WI38 (cell line): ENCODE measurements around the gene TEAD1.

Source experiments
- H3K4me3 ChIP-seq: 2 replicates; pipeline ENCODE4 v1.5.1; 2011; ENCODE audit warnings: low read depth, mild to moderate bottlenecking, control low read depth, low read length
- TF ChIP-seq, protein P1 (sequence below): IDR thresholded peaks from 2 replicates; pipeline ENCODE4 v1.5.1; 2012; ENCODE audit warnings: low read depth, mild to moderate bottlenecking, control low read depth, low read length

TEAD1 gene

DNA sequence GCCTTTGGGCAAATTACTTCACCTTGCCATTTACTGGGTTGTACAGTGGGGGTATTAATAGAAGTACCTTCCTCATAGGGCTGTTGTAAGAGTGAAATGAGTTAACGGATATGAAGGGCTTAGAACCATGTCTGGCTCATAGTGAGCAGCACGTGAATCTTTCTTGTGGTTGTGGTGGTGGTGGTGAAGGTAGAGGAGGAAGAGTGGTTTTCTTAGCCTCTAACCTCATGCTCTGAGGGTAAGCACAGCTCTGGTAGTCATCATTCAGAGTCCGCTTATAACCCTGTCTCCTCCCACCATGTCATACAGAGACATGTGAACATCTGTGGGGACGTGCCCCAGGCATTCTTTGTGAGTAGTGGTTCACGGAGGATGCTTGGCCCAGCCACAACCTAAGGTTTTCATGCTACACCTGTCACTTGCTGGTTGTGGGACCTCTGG is 43.6 kb downstream of the TEAD1 start:
- TF ChIP-seq, protein P1, sequence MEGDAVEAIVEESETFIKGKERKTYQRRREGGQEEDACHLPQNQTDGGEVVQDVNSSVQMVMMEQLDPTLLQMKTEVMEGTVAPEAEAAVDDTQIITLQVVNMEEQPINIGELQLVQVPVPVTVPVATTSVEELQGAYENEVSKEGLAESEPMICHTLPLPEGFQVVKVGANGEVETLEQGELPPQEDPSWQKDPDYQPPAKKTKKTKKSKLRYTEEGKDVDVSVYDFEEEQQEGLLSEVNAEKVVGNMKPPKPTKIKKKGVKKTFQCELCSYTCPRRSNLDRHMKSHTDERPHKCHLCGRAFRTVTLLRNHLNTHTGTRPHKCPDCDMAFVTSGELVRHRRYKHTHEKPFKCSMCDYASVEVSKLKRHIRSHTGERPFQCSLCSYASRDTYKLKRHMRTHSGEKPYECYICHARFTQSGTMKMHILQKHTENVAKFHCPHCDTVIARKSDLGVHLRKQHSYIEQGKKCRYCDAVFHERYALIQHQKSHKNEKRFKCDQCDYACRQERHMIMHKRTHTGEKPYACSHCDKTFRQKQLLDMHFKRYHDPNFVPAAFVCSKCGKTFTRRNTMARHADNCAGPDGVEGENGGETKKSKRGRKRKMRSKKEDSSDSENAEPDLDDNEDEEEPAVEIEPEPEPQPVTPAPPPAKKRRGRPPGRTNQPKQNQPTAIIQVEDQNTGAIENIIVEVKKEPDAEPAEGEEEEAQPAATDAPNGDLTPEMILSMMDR = no peak
- no peak overlapping the region for H3K4me3 ChIP-seq

DNA sequence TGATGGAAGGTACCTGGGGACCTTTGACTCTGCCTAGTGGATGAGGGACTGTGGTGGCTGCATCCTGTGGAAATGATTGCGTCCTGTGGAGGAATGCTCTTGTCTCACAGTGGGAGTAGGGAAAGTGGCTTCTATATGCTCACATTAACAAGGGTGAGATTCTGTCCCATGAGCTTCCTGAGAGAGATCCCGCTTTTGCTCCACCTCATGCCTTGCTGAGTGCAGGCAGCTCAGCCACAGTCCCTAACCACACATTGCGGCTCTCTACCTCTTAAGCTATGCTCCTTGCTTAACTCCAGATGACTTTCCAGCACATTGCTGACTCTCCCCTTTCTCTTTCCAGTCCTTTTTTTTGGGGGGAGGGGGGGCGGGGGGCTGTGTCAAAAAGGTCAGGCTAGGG is 45.0 kb downstream of the TEAD1 start:
- TF ChIP-seq, protein P1 = no peak

DNA sequence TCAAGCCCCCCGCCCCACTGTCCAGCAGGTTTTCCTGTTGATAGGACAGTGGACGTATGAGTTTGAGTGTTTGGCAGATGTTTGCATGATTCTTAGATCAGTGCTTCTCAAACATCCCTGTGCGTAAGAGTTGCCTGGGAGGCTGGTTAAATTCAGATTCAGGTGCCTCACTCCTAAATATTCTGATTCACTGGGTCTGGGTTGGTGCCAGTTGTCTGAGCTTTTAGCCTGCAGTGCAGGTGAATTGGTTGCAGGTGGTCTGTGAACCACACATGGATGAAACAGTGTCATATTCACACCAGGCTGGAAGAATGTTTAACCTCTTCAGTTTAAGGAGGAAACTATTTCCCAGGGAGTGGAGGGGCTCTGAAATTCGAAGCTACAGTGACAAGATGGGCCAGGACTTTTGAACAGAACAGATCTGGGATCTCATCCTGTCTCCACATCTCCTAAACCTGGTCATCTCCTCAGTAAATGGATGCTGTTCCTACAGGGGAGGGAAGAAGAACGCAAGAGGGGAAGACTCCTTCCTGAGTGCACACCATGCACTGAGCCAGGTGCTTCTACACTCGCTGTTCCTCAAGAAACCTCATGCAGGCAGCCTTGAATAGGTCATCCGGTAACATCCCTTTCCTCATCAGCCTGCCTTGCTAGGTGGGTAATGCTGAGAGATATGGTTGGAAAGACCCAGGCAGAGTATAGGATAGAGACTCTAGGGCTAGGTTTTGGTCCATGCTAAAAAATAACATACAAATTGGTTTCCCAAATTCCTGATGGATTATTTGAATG is 47.8 kb downstream of the TEAD1 start:
- no peak overlapping the region for H3K4me3 ChIP-seq
- TF ChIP-seq, protein P1 = no peak

More for the DNA sequence above, 45.0 kb downstream of the TEAD1 start:
- no peak overlapping the region for H3K4me3 ChIP-seq

DNA sequence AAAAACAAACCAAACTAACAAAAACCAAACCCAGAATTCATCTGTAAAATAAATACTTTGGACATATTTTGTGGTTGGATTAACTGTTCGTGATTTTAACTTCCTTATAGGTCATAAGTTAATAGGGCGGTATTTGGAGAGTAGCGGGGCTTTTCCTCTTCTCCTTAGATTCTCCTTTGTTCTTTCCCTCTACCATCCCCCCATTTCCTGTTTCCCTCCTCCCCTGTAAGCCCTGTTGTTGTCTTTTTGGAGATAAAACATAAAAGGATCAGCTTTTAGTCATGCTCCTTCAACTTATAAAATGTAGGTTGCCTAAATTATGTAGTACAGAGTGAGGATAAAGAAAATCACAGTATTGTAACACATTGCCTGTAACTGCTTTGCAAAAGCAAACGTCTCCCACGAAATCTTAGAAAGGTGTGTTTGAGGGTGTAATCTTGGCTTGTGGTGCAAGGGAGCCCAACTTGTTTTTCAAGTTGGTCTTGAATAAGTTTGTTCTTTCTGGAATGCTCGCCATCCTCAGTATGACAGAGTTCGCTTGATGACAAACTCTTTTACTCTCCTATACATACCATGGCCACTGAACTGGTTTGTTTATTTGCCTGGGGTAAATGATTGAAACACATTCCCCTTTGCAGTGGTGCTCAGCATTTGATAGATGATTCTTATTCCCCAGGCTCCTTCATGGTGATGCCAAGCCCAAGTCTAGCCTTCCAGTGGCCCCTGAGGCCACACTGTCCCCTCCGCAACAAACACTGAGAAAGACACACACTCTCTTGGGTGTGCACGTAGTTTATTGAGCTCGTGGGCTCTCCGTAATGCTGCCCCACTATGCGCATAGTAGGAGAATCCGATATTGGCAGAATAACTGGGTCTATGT is 49.4 kb downstream of the TEAD1 start:
- TF ChIP-seq, protein P1 = no peak
- no peak overlapping the region for H3K4me3 ChIP-seq

DNA sequence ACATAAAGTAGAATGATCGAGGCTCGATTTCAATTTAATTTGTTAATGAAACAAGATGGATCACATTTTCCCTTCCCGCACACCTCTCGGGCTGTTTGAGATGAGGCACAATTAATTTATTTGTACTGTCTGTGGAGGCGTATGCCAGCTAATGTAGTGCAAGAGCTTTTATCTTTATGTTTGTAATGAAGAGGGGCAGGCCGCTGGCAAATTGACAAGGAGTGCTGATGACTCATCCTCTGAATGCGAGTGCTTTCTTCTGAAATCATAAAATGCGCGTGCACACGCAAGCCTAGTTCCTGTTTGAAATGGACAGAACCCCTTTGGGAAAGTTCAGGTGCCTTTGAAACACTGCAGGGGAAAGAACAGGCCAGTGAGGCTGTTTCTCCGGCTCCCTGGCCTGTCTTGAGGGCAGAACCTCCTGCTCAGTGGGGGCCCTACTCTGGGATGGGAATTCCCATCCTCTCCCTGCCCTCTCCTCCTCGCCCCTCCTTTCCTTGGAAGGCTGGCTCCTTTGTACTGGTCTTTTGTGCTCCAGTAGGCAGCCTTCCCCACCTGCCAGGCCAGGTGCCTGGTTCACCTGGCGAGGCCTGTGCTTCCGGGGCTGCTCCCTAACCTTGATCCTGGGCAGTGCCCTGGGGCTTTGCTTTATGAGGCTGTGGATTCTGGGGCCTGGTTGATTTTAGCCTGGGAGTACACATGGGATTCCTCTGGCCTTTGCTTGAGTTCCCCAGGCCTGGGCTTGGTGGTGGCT is 50.3 kb downstream of the TEAD1 start:
- TF ChIP-seq, protein P1 = no peak
- H3K4me3 ChIP-seq = no peak overlapping the region

DNA sequence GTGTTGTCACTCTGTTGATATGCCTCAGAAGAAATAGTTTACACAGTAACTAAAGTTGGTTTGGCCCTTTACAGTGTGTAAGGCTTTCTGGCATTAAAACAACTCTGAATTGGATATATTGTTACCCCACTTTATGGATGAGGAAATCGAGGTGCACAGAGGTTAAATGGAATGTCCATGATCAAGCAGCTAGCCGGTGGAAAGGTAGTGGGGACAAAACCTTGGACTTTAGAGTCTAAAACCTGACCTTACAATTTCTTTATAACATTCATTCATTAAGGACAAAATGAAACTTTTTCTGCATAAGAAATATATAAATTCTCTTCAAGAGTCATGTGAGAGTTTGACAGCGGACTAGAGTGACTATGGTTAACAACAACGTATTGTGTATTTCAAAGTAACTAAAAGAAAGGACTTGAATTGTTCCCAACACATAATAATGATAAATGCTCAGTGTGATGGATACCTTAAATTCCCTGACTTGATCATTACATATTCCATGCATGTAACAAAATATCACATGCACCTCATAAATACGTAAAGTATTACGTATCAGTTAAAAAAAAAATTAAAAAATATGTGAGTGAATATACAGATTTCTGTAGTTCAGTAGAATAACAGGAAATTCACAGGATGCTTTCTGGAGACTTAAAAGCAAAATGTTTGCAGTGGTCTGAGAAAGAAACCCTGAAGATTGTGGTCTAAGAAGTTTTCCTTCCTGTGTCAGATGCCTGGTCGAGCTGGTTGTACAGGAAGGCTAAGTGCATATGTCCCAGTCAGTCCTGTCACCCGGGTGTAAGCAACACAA is 51.0 kb downstream of the TEAD1 start:
- no peak overlapping the region for H3K4me3 ChIP-seq
- TF ChIP-seq, protein P1 = no peak
